Mesenchymal stem cell (in vitro differentiated cells and primary cell): ENCODE measurements around the gene GLP2R.

Experiments
- DNase-seq: peaks from one replicate; pipeline ENCODE4 v3.0.0-alpha.2; 2013
- H2AFZ ChIP-seq: one replicate; pipeline ENCODE4 v1.6.1; 2013; ENCODE audit warnings: low read depth, mild to moderate bottlenecking, control low read depth, inconsistent platforms, low read length, moderate library complexity
- H2AK5ac ChIP-seq: 2 replicates; pipeline ENCODE4 v1.6.1; 2013; ENCODE audit warnings: low read length, moderate library complexity, mild to moderate bottlenecking, inconsistent platforms; ENCODE audit not compliant: severe bottlenecking
- H2BK120ac ChIP-seq: one replicate; pipeline ENCODE4 v1.6.1; 2013; ENCODE audit warnings: low read depth, mild to moderate bottlenecking, inconsistent platforms, low read length, moderate library complexity
- H2BK12ac ChIP-seq, 2 experiments: one replicate each; pipeline ENCODE4 v1.6.1; 2013; ENCODE audit warnings: inconsistent platforms in 2 of 2, low read length in 2 of 2, mild to moderate bottlenecking in 2 of 2, moderate library complexity in 2 of 2, control low read depth in 1 of 2
- H2BK15ac ChIP-seq: one replicate; pipeline ENCODE4 v1.6.1; 2013; ENCODE audit warnings: mild to moderate bottlenecking, low read depth, inconsistent platforms; ENCODE audit not compliant: poor library complexity, severe bottlenecking
- H2BK5ac ChIP-seq: 2 replicates; pipeline ENCODE4 v1.6.1; 2013; ENCODE audit warnings: low read depth, mild to moderate bottlenecking, low read length, control low read depth, inconsistent platforms; ENCODE audit not compliant: poor library complexity, severe bottlenecking
- H3K14ac ChIP-seq, 2 experiments: one replicate each; pipeline ENCODE4 v1.6.1; 2013; ENCODE audit warnings: inconsistent platforms in 2 of 2, low read length in 2 of 2, control low read depth in 1 of 2, mild to moderate bottlenecking in 1 of 2, moderate library complexity in 1 of 2
- H3K18ac ChIP-seq, 2 experiments: one replicate each; pipeline ENCODE4 v1.6.1; 2013; ENCODE audit warnings: inconsistent platforms in 2 of 2, low read length in 2 of 2, control low read depth in 1 of 2, low read depth in 1 of 2, mild to moderate bottlenecking in 1 of 2
- H3K23ac ChIP-seq, 2 experiments: one replicate each; pipeline ENCODE4 v1.6.1; 2013; ENCODE audit warnings: inconsistent platforms in 2 of 2, low read length in 2 of 2, mild to moderate bottlenecking in 2 of 2, moderate library complexity in 2 of 2, control low read depth in 1 of 2
- H3K27ac ChIP-seq: 2 replicates; pipeline ENCODE4 v1.5.1; 2013; ENCODE audit warnings: mild to moderate bottlenecking, moderate library complexity, low read length, control low read depth, inconsistent platforms; ENCODE audit not compliant: poor library complexity, severe bottlenecking
- H3K27me3 ChIP-seq, 2 experiments: 2 replicates each; pipeline versions ENCODE4 v1.6.1 to v1.7.0; 2013; ENCODE audit warnings: low read length in 2 of 2, mild to moderate bottlenecking in 2 of 2, moderate library complexity in 2 of 2, control low read depth in 1 of 2, inconsistent platforms in 1 of 2; ENCODE audit not compliant: control insufficient read depth in 1 of 2, insufficient read depth in 1 of 2
- H3K36me3 ChIP-seq, 2 experiments: 2 replicates each; pipeline versions ENCODE4 v1.6.1 to v1.7.0; 2013; ENCODE audit warnings: low read length in 2 of 2, control low read depth in 1 of 2, inconsistent platforms in 1 of 2, low read depth in 1 of 2, mild to moderate bottlenecking in 1 of 2; ENCODE audit not compliant: insufficient read depth in 2 of 2, control insufficient read depth in 1 of 2
- H3K4ac ChIP-seq, 2 experiments: one replicate each; pipeline ENCODE4 v1.6.1; 2013; ENCODE audit warnings: inconsistent platforms in 2 of 2, low read length in 2 of 2, mild to moderate bottlenecking in 2 of 2, moderate library complexity in 2 of 2, control low read depth in 1 of 2, low read depth in 1 of 2
- H3K4me1 ChIP-seq: 2 replicates; pipeline ENCODE4 v1.6.1; 2013; ENCODE audit warnings: low read depth, low read length, control low read depth; ENCODE audit not compliant: control insufficient read depth, insufficient read depth
- H3K4me2 ChIP-seq: 2 replicates; pipeline ENCODE4 v1.6.1; 2013; ENCODE audit warnings: low read length, mild to moderate bottlenecking, inconsistent platforms; ENCODE audit not compliant: poor library complexity, severe bottlenecking
- H3K4me3 ChIP-seq, 2 experiments: 2 replicates each; pipeline versions ENCODE4 v1.5.1 to v1.7.0; 2013; ENCODE audit warnings: low read length in 2 of 2, mild to moderate bottlenecking in 2 of 2, control low read depth in 1 of 2, low read depth in 1 of 2; ENCODE audit not compliant: insufficient read depth in 1 of 2
- H3K79me1 ChIP-seq: replicated peaks from 2 replicates; pipeline ENCODE4 v1.6.1; 2013; ENCODE audit warnings: mild to moderate bottlenecking, control low read depth, low read length, inconsistent platforms; ENCODE audit not compliant: poor library complexity, severe bottlenecking
- H3K9ac ChIP-seq: 2 replicates; pipeline ENCODE4 v1.7.0; 2013; ENCODE audit warnings: mild to moderate bottlenecking, low read length, moderate library complexity
- H3K9me3 ChIP-seq: 2 replicates; pipeline ENCODE4 v1.7.0; 2013; ENCODE audit warnings: mild to moderate bottlenecking, low read length; ENCODE audit not compliant: control insufficient read depth
- H4K8ac ChIP-seq: one replicate; pipeline ENCODE4 v1.6.1; 2013; ENCODE audit warnings: inconsistent platforms, mild to moderate bottlenecking, low read length, moderate library complexity
- H4K91ac ChIP-seq: one replicate; pipeline ENCODE4 v1.6.1; 2013; ENCODE audit warnings: mild to moderate bottlenecking, low read length, inconsistent platforms
- WGBS: methylation state at CpG from one replicate; pipeline ENCODE4 v1.1.7; 2013; ENCODE audit warnings: mixed read lengths; 5-methylcytosine and 5-hydroxymethylcytosine counted together

Gene GLP2R

DNA sequence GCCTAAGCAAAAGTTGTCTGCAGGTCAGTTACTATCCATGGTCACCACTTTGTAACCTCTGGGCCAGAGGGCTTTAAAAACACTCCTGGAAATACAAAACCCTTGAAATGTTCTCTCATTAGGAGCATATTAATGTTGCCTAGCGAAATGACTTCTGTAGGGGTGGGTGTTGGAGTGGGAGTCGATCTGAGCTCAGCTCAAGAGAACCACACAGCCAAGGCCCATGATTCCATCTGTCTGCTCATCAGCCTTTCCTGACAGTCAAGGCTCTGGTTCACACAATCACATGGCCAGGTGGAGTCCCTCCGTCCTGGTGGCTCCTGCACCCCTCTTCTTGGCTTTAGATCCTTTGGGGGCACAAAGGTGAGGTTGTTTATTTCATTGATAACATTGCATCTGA lies 52.6 kb downstream of the GLP2R start:
- Histone ChIP-seq H3K4me2 (no peak overlapping the region), H3K4me1 (peaks cover 10% of the 10 kb centered on the region), H3K18ac (peak overlapping the region in 1 of 2 experiments; percentile 43), H2BK120ac (no peak overlapping the region), H2AK5ac (peak overlapping the region; percentile 95), H3K9me3 (peaks cover 18% of the 10 kb centered on the region), H3K4ac (no peak overlapping the region), H2BK15ac (no peak overlapping the region), H3K27me3 (no peaks in the 10 kb centered on the region), H3K27ac (peak overlapping the region; percentile 28), H2AFZ (no peak overlapping the region), H3K14ac (no peak overlapping the region), H3K23ac (no peak overlapping the region), H2BK5ac (no peak overlapping the region), H3K36me3 (no peaks in the 10 kb centered on the region), H3K79me1 (no peaks in the 10 kb centered on the region), H4K8ac (no peak overlapping the region), H4K91ac (no peak overlapping the region), H2BK12ac (peak overlapping the region in 1 of 2 experiments; percentile 39), H3K9ac (no peak overlapping the region), H3K4me3 (no peak overlapping the region)
- WGBS: 90% methylated on average over 2 of the region's 3 CpGs
- DNase-seq: no peak

DNA sequence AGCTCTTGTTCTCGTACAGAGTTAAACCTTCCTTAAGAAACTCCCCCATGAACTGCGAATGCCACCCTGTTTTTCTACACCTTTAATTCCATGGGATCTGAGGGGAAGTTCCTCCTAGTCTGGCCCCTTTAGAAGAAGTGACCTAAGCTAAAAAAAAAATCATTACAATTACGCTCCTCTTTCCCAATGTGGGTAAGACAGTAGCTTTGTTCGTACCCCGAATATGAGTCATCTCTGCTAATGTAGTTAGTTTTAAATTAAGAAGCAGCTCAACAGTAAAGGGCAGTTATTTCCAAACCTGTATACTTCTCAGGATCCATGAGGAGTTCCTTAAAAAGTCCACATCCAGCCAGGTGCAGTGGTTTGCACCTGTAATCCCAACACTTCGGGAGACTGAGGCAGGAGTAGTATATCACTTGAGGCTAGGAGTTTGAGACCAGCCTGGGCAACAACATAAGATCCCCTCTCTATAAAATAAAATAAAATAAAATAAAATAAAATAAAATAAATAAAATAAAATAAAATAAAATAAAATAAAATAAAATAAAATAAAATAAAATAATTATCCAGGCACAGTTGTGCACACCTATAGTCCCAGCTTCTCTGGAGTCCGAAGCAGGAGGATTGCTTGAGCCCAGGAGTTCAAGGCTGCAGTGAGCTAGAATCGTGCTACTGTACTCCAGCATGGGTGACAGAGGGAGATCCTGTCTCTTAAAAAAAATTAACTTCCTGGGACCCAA lies 53.2 kb downstream of the GLP2R start:
- Histone ChIP-seq H3K18ac (no peak overlapping the region), H4K8ac (no peak overlapping the region), H2AK5ac (peak overlapping the region; percentile 95), H2BK12ac (no peak overlapping the region), H3K4me1 (peaks cover 10% of the 10 kb centered on the region), H3K14ac (no peak overlapping the region), H3K9me3 (peaks cover 24% of the 10 kb centered on the region), H3K4me3 (no peak overlapping the region), H3K27me3 (no peaks in the 10 kb centered on the region), H3K79me1 (no peaks in the 10 kb centered on the region), H2BK15ac (no peak overlapping the region), H2BK5ac (no peak overlapping the region), H3K4me2 (no peak overlapping the region), H3K23ac (no peak overlapping the region), H3K9ac (no peak overlapping the region), H3K27ac (peak overlapping the region; percentile 81), H3K4ac (no peak overlapping the region), H2BK120ac (no peak overlapping the region), H4K91ac (no peak overlapping the region), H2AFZ (no peak overlapping the region), H3K36me3 (no peaks in the 10 kb centered on the region)
- DNase-seq: peak; percentile 54
- WGBS: 87% methylated on average over 5 of the region's 8 CpGs

DNA sequence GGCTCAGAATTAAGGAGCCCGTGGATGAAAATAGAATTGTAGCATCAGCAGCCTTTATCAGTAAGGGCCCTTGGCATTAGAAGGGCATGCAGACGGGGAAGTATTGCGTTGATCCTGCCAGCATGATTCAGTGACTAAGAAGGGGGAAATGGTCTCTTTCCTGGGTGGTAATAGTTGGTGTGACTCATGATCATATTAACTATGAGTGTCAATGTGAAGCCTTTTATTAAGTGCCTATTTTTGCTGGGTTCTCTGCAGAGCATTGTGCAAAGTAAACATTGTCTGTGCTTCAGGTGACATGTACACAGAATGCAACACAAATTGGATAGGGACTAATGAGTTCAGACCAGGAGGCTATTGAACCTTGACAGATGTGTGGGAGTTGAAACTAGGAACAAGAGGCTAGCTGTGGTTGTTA lies 54.9 kb downstream of the GLP2R start:
- Histone ChIP-seq H3K36me3 (no peaks in the 10 kb centered on the region), H4K8ac (no peak overlapping the region), H2AK5ac (no peak overlapping the region), H3K4me1 (peaks cover 8% of the 10 kb centered on the region), H2AFZ (no peak overlapping the region), H3K4ac (no peak overlapping the region), H2BK12ac (no peak overlapping the region), H3K23ac (no peak overlapping the region), H3K14ac (no peak overlapping the region), H3K9me3 (peaks cover 37% of the 10 kb centered on the region), H3K18ac (no peak overlapping the region), H3K4me2 (no peak overlapping the region), H3K4me3 (no peak overlapping the region), H3K27ac (peak overlapping the region; percentile 19), H2BK5ac (no peak overlapping the region), H4K91ac (no peak overlapping the region), H3K27me3 (no peaks in the 10 kb centered on the region), H2BK120ac (no peak overlapping the region), H3K79me1 (no peaks in the 10 kb centered on the region), H3K9ac (no peak overlapping the region), H2BK15ac (no peak overlapping the region)
- WGBS: 64% methylated on average over 3 of the region's 3 CpGs
- DNase-seq: no peak

DNA sequence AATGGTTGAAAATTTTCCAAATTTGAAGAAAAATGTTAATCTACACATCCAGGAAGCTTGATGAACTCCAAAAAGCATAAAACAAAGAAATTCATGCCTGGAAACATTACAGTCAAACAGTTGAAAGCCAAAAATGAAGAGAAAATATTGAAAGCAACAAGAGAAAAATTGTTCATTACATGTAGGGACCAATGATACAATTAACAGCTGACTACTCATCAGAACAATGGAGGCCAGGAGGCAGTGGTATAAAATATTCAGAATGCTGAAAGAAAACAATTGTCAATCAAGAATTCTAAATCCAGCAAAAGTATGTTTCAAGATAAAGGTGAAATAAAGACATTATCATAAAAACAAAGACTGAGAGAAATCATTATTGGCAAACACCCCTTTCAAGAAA lies 57.7 kb downstream of the GLP2R start:
- H3K9me3 ChIP-seq: peaks cover 52% of the 10 kb centered on the region
- H3K18ac ChIP-seq: no peak overlapping the region

More for the DNA sequence above, 57.7 kb downstream of the GLP2R start:
- H3K4ac ChIP-seq: no peak overlapping the region
- DNase-seq: no peak
- H3K4me2 ChIP-seq: no peak overlapping the region
- peaks cover 0 to 17% of the 10 kb centered on the region in 2 experiments for H3K27me3 ChIP-seq
- no peak overlapping the region for H2BK5ac ChIP-seq
- peaks cover 6% of the 10 kb centered on the region for H3K4me1 ChIP-seq
- H4K91ac ChIP-seq: no peak overlapping the region
- H3K4me3 ChIP-seq: no peak overlapping the region
- no peaks in the 10 kb centered on the region for H3K79me1 ChIP-seq
- H3K36me3 ChIP-seq: no peaks in the 10 kb centered on the region
- H4K8ac ChIP-seq: no peak overlapping the region
- no peak overlapping the region for H2AFZ ChIP-seq
- no peak overlapping the region for H2BK120ac ChIP-seq
- no peak overlapping the region for H3K27ac ChIP-seq
- H3K23ac ChIP-seq: no peak overlapping the region
- no peak overlapping the region for H3K14ac ChIP-seq
- no peak overlapping the region for H2AK5ac ChIP-seq
- no peak overlapping the region for H2BK15ac ChIP-seq
- no peak overlapping the region for H2BK12ac ChIP-seq
- H3K9ac ChIP-seq: no peak overlapping the region
